ENCODE results near the gene NAP1L5.

- TF ChIP-seq CTCF (conservative IDR thresholded peaks at IDR 0.05 in 1 of 2, IDR thresholded peaks at IDR 0.05 in 1 of 2; ENCODE audit: extremely low read depth in 1 of 2, insufficient read depth in 1 of 2, low read depth in 1 of 2, low read length in 2 of 2) (no peak), EZH2 (IDR thresholded peaks at IDR 0.05; ENCODE audit: borderline replicate concordance, low read length) (no peak)
Observed at GRCh38 chr4:88675543-88675942, 22.1 kb downstream of the NAP1L5 start.
